Mesenteric fat pad (tissue), 1 donor: ENCODE results near the gene FAM131B. TPM values are rescaled to one million over a fixed set of nuclear protein-coding genes. Genes with fewer than 3 reads are reported as not detected.

Source experiments
- DNase-seq: peaks from one replicate; pipeline ENCODE4 v3.0.0-alpha.2; 2020; ENCODE audit warnings: low spot score
- microRNA-seq: library from miRNA; unstranded; fragments of <30 nt; microRNA quantifications from one replicate; pipeline ENCODE4 v1.2.0, GENCODE V29; 2020; ENCODE audit warnings: borderline number of aligned reads
- total RNA-seq: library from RNA; stranded (reverse); fragmentation: NEBNext Ultra II Directional; extraction: Animal tissue kit (Norgen Biotek cat#: 25700); gene quantifications from one replicate; pipeline ENCODE4 v1.2.1, GENCODE V29; 2021
- donor health status: DM: yes; HTN: yes; CAD: no.

FAM131B gene
- total RNA-seq, 1 donor from 2014 or later = 1.8 TPM

- no peak for DNase-seq
Measured at GRCh38 chr7:143325240-143325639, 37.3 kb downstream of the FAM131B start.

GRCh38 chr7:143323653-143324052 lies 38.9 kb downstream of the FAM131B start:
- DNase-seq = no peak

- no peak for DNase-seq
Measured at GRCh38 chr7:143322760-143323633, 39.5 kb downstream of the FAM131B start.

- DNase-seq = no peak
Measured at GRCh38 chr7:143321734-143322133, 40.8 kb downstream of the FAM131B start.

- no peak for DNase-seq
Measured at GRCh38 chr7:143321242-143321641, 41.3 kb downstream of the FAM131B start.

- DNase-seq = no peak
Measured at GRCh38 chr7:143320620-143321019, 41.9 kb downstream of the FAM131B start.

GRCh38 chr7:143318661-143319060 lies 43.9 kb downstream of the FAM131B start:
- DNase-seq = no peak

GRCh38 chr7:143316492-143316891 lies 46.0 kb downstream of the FAM131B start:
- no peak for DNase-seq

- no peak for DNase-seq
Measured at GRCh38 chr7:143315776-143316175, 46.7 kb downstream of the FAM131B start, which contains the start of gene CLCN1. CLCN1 (plus strand) TSS chr7:143316111; CDS start chr7:143316213, 102 bp downstream.

GRCh38 chr7:143314127-143314526 lies 48.4 kb downstream of the FAM131B start:
- DNase-seq = no peak

- DNase-seq = no peak
Measured at GRCh38 chr7:143308632-143309031, 53.9 kb downstream of the FAM131B start.

GRCh38 chr7:143305423-143306070 lies 57.0 kb downstream of the FAM131B start:
- DNase-seq = no peak

- DNase-seq = no peak
Measured at GRCh38 chr7:143304938-143305337, 57.6 kb downstream of the FAM131B start.

GRCh38 chr7:143303733-143304132 lies 58.8 kb downstream of the FAM131B start:
- no peak for DNase-seq

Small RNA genes lying within 50 kb of the gene (microRNA-seq; reads per million reads assigned to microRNA genes)
- gene MIR6892 = not detected

Other genes starting within 250 kb of the FAM131B start
- not detected for gene PIP, start 230.6 kb downstream of the FAM131B start, total RNA-seq
- not detected for gene TAS2R39, start 179.3 kb downstream of the FAM131B start, total RNA-seq
- gene TAS2R40, start 140.7 kb downstream of the FAM131B start, total RNA-seq = not detected
- 177 TPM for gene GSTK1, start 99.3 kb downstream of the FAM131B start, total RNA-seq
- 3.7 TPM for gene TMEM139, start 77.8 kb downstream of the FAM131B start, total RNA-seq
- 19.0 TPM for gene CASP2, start 74.4 kb downstream of the FAM131B start, total RNA-seq
- 0.22 TPM for gene CLCN1, start 46.6 kb downstream of the FAM131B start, total RNA-seq
- gene ZYX, start 18.6 kb upstream of the FAM131B start, total RNA-seq = 271 TPM
- 0.22 TPM for gene EPHA1, start 46.1 kb upstream of the FAM131B start, total RNA-seq
- gene TAS2R60, start 80.7 kb upstream of the FAM131B start, total RNA-seq = 0.35 TPM
- gene TAS2R41, start 115.2 kb upstream of the FAM131B start, total RNA-seq = not detected
- not detected for gene CTAGE15, start 209.1 kb upstream of the FAM131B start, total RNA-seq